ENCODE measurements around the gene PIAS1. TPM values are rescaled to one million over a fixed set of nuclear protein-coding genes. Genes with fewer than 3 reads are reported as not detected.

PIAS1 gene
- total RNA-seq, 3 donors from 2014 or later (not counting 1 experiment from before 2014, with no cell fraction given), result 94.7 to 103 (median 99.2) TPM

GRCh38 chr15:68113751-68114150, 59.6 kb downstream of the PIAS1 start:
- peaks cover 3% of the 10 kb centered on the region for H3K4me1 ChIP-seq (ENCODE audit: control insufficient read depth, insufficient read depth, low read length)
- no peak for DNase-seq
- H3K4me3 ChIP-seq (ENCODE audit: low read length), result no peak overlapping the region
- no peak for ATAC-seq
- no peaks in the 10 kb centered on the region for H3K36me3 ChIP-seq (ENCODE audit: control insufficient read depth, insufficient read depth, low read length)
- Mint-ChIP-seq H3K27me3 (ENCODE audit: low read depth in 2 of 2) (no peaks in the 10 kb centered on the region), H3K4me3 (peak overlapping the region; percentile 64), H3K27ac (peak overlapping the region; percentile 85 to 88), H3K9me3 (no peaks in the 10 kb centered on the region), H3K4me1 (peaks cover 61 to 75% of the 10 kb centered on the region in 2 donors), H3K36me3 (no peaks in the 10 kb centered on the region)
- no peak overlapping the region for H3K27ac ChIP-seq (ENCODE audit: low read length)
- no peaks in the 10 kb centered on the region for H3K27me3 ChIP-seq (ENCODE audit: control insufficient read depth, insufficient read depth, low read length)
- TF ChIP-seq CTCF (IDR thresholded peaks at IDR 0.05), result no peak
- no CpG with 5 or more reads among the region's 1 CpG for WGBS (ENCODE audit: insufficient coverage)
- H3K9me3 ChIP-seq (ENCODE audit: control insufficient read depth, insufficient read depth, low read length), result no peaks in the 10 kb centered on the region
- intact Hi-C loops (cut with micrococcal nuclease), result loop anchor here (5.0 kb wide), 1 partner anchor 36 kb away; no protein-coding TSS in a partner anchor

DNA sequence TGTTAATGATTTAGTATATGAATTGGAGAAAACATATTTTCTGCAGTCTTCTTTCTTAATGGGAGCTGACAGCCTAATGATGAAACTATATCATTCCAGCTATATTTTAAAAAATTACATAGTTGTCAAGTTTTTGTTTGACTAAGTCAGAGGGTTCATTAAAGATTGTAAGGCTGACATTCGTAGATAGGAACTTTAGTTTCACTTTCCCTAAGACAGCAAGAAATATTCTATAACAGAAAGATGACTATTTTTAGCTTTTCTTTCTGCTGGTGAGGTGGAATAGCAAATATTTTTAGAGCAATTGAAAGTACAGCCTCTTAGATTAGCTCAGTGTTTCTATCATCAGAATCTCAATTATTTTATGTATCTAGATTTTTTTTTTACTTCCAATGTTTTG, 60.2 kb downstream of the PIAS1 start:
- ATAC-seq (peak; percentile 64 to 74 (median 73)), DNase-seq (peak in 1 of 2 donors; percentile 25)
- peaks cover 3% of the 10 kb centered on the region for H3K4me1 ChIP-seq (ENCODE audit: control insufficient read depth, insufficient read depth, low read length)
- H3K9me3 Mint-ChIP-seq, result no peaks in the 10 kb centered on the region
- H3K4me3 Mint-ChIP-seq, result peak overlapping the region; percentile 81
- no peak for TF ChIP-seq CTCF (IDR thresholded peaks at IDR 0.05)
- intact Hi-C loops (cut with micrococcal nuclease), result loop anchor here (5.0 kb wide), 1 partner anchor 37 kb away; no protein-coding TSS in a partner anchor
- H3K27ac ChIP-seq (ENCODE audit: low read length), result peak overlapping the region; percentile 25
- H3K27ac Mint-ChIP-seq, result peak overlapping the region; percentile 85 to 88
- H3K4me1 Mint-ChIP-seq, result peaks cover 58 to 71% of the 10 kb centered on the region in 2 donors
- no CpG with 5 or more reads among the region's 1 CpG for WGBS (ENCODE audit: insufficient coverage)
- H3K27me3 Mint-ChIP-seq (ENCODE audit: low read depth in 2 of 2), result no peaks in the 10 kb centered on the region
- no peaks in the 10 kb centered on the region for H3K36me3 Mint-ChIP-seq
- H3K36me3 ChIP-seq (ENCODE audit: control insufficient read depth, insufficient read depth, low read length), result no peaks in the 10 kb centered on the region
- no peaks in the 10 kb centered on the region for H3K27me3 ChIP-seq (ENCODE audit: control insufficient read depth, insufficient read depth, low read length)
- no peak overlapping the region for H3K4me3 ChIP-seq (ENCODE audit: low read length)
- no peaks in the 10 kb centered on the region for H3K9me3 ChIP-seq (ENCODE audit: control insufficient read depth, insufficient read depth, low read length)

GRCh38 chr15:68114840-68115239, 60.7 kb downstream of the PIAS1 start:
- H3K4me3 Mint-ChIP-seq, result peak overlapping the region; percentile 81
- no peaks in the 10 kb centered on the region for H3K27me3 Mint-ChIP-seq (ENCODE audit: low read depth in 2 of 2)
- 20% methylated on average over 1 of the region's 2 CpGs for WGBS (ENCODE audit: insufficient coverage)
- peak overlapping the region; percentile 85 to 88 for H3K27ac Mint-ChIP-seq
- DNase-seq (no peak), ATAC-seq (no peak)
- no peaks in the 10 kb centered on the region for H3K9me3 ChIP-seq (ENCODE audit: control insufficient read depth, insufficient read depth, low read length)
- peak overlapping the region; percentile 25 for H3K27ac ChIP-seq (ENCODE audit: low read length)
- no peaks in the 10 kb centered on the region for H3K9me3 Mint-ChIP-seq
- no peaks in the 10 kb centered on the region for H3K36me3 Mint-ChIP-seq
- peaks cover 62 to 75% of the 10 kb centered on the region in 2 donors for H3K4me1 Mint-ChIP-seq
- peaks cover 3% of the 10 kb centered on the region for H3K4me1 ChIP-seq (ENCODE audit: control insufficient read depth, insufficient read depth, low read length)
- H3K36me3 ChIP-seq (ENCODE audit: control insufficient read depth, insufficient read depth, low read length), result no peaks in the 10 kb centered on the region
- H3K4me3 ChIP-seq (ENCODE audit: low read length), result no peak overlapping the region
- no peak for TF ChIP-seq CTCF (IDR thresholded peaks at IDR 0.05)
- intact Hi-C loops (cut with micrococcal nuclease), result loop anchor here (5.0 kb wide), 1 partner anchor 38 kb away; no protein-coding TSS in a partner anchor
- H3K27me3 ChIP-seq (ENCODE audit: control insufficient read depth, insufficient read depth, low read length), result no peaks in the 10 kb centered on the region

GRCh38 chr15:68124700-68125099, 70.6 kb downstream of the PIAS1 start:
- Mint-ChIP-seq H3K4me1 (peaks cover 32 to 45% of the 10 kb centered on the region in 2 donors), H3K36me3 (no peaks in the 10 kb centered on the region), H3K9me3 (peaks cover 0 to 4% of the 10 kb centered on the region in 2 donors), H3K27ac (peak overlapping the region; percentile 4 to 47), H3K27me3 (ENCODE audit: low read depth in 2 of 2) (no peaks in the 10 kb centered on the region), H3K4me3 (no peak overlapping the region)
- no peaks in the 10 kb centered on the region for H3K27me3 ChIP-seq (ENCODE audit: control insufficient read depth, insufficient read depth, low read length)
- H3K27ac ChIP-seq (ENCODE audit: low read length), result no peak overlapping the region
- no peak for DNase-seq
- TF ChIP-seq CTCF (IDR thresholded peaks at IDR 0.05), result no peak
- H3K9me3 ChIP-seq (ENCODE audit: control insufficient read depth, insufficient read depth, low read length), result no peaks in the 10 kb centered on the region
- no peak overlapping the region for H3K4me3 ChIP-seq (ENCODE audit: low read length)
- intact Hi-C loops (cut with micrococcal nuclease), result no loop called here
- no peaks in the 10 kb centered on the region for H3K4me1 ChIP-seq (ENCODE audit: control insufficient read depth, insufficient read depth, low read length)
- H3K36me3 ChIP-seq (ENCODE audit: control insufficient read depth, insufficient read depth, low read length), result peaks cover 2% of the 10 kb centered on the region
- ATAC-seq, result no peak
- no CpG with 5 or more reads among the region's 2 CpGs for WGBS (ENCODE audit: insufficient coverage)
